ENCODE data around the gene TEAD4. TPM values are rescaled to one million over a fixed set of nuclear protein-coding genes. Genes with fewer than 3 reads are reported as not detected.

TEAD4 gene
- total RNA-seq, 4 donors from 2014 or later, result 14.8 to 34.3 (median 23.4) TPM

- TF ChIP-seq CTCF (IDR thresholded peaks at IDR 0.05) (no peak), POLR2A (IDR thresholded peaks at IDR 0.05) (no peak)
- no peak overlapping the region for H3K4me3 ChIP-seq (ENCODE audit: low read depth, poor library complexity, severe bottlenecking)
- DNase-seq (ENCODE audit: low spot score in 2 of 2), result no peak
- WGBS, 2 donors, result 50 to 60% methylated on average over 17 of the region's 17 CpGs
- intact Hi-C loops (cut with DNase I; ENCODE audit: low total_unique reads), result no loop called here
Observed at GRCh38 chr12:3046441-3047200, 87.4 kb downstream of the TEAD4 start.

- no peak for DNase-seq (ENCODE audit: low spot score in 2 of 2)
- intact Hi-C loops (cut with DNase I; ENCODE audit: low total_unique reads), result no loop called here
- H3K4me3 ChIP-seq (ENCODE audit: low read depth, poor library complexity, severe bottlenecking), result no peak overlapping the region
- TF ChIP-seq CTCF (IDR thresholded peaks at IDR 0.05) (no peak), POLR2A (IDR thresholded peaks at IDR 0.05) (no peak)
- 59 to 63% methylated on average over 8 of the region's 8 CpGs for WGBS, 2 donors
Observed at GRCh38 chr12:3047961-3048360, 88.8 kb downstream of the TEAD4 start.

GRCh38 chr12:3048540-3048939 is 89.3 kb downstream of the TEAD4 start:
- H3K4me3 ChIP-seq (ENCODE audit: low read depth, poor library complexity, severe bottlenecking), result no peak overlapping the region
- no peak for DNase-seq (ENCODE audit: low spot score in 2 of 2)
- TF ChIP-seq CTCF (IDR thresholded peaks at IDR 0.05), result no peak
- no peak for TF ChIP-seq POLR2A (IDR thresholded peaks at IDR 0.05)
- WGBS, 2 donors, result 94 to 98% methylated on average over 4 of the region's 4 CpGs
- intact Hi-C loops (cut with DNase I; ENCODE audit: low total_unique reads), result no loop called here

GRCh38 chr12:3049176-3049575 is 90.0 kb downstream of the TEAD4 start:
- intact Hi-C loops (cut with DNase I; ENCODE audit: low total_unique reads), result no loop called here
- TF ChIP-seq CTCF (IDR thresholded peaks at IDR 0.05) (no peak), POLR2A (IDR thresholded peaks at IDR 0.05) (no peak)
- WGBS, 2 donors, result 86 to 90% methylated on average over 9 of the region's 9 CpGs

GRCh38 chr12:3049611-3050249 is 90.5 kb downstream of the TEAD4 start:
- no peak overlapping the region for H3K4me3 ChIP-seq (ENCODE audit: low read depth, poor library complexity, severe bottlenecking)
- no peak for DNase-seq (ENCODE audit: low spot score in 2 of 2)
- TF ChIP-seq CTCF (IDR thresholded peaks at IDR 0.05) (no peak), POLR2A (IDR thresholded peaks at IDR 0.05) (no peak)
- intact Hi-C loops (cut with DNase I; ENCODE audit: low total_unique reads), result no loop called here
- 70 to 76% methylated on average over 11 of the region's 11 CpGs for WGBS, 2 donors

More at GRCh38 chr12:3049176-3049575, 90.0 kb downstream of the TEAD4 start:
- DNase-seq (ENCODE audit: low spot score in 2 of 2), result no peak
- no peak overlapping the region for H3K4me3 ChIP-seq (ENCODE audit: low read depth, poor library complexity, severe bottlenecking)
